IPS-11a (cell line): ENCODE measurements around the gene SLC13A5.
"Not testable (repeated sequence)": the region's sequence is repeated elsewhere in the genome, so short reads cannot be mapped to it uniquely, and the experiment has no call there.

Experiments used
- H3K4me3 ChIP-seq: one replicate; pipeline ENCODE4 v1.5.1; 2013; ENCODE audit warnings: low read depth, low read length, control low read depth

Gene SLC13A5

GRCh38 chr17:6711081-6711674 is 2.0 kb downstream of the SLC13A5 start:
- H3K4me3 ChIP-seq = no peak overlapping the region

GRCh38 chr17:6710317-6710716 is 2.9 kb downstream of the SLC13A5 start:
- H3K4me3 ChIP-seq = no peak overlapping the region

DNA sequence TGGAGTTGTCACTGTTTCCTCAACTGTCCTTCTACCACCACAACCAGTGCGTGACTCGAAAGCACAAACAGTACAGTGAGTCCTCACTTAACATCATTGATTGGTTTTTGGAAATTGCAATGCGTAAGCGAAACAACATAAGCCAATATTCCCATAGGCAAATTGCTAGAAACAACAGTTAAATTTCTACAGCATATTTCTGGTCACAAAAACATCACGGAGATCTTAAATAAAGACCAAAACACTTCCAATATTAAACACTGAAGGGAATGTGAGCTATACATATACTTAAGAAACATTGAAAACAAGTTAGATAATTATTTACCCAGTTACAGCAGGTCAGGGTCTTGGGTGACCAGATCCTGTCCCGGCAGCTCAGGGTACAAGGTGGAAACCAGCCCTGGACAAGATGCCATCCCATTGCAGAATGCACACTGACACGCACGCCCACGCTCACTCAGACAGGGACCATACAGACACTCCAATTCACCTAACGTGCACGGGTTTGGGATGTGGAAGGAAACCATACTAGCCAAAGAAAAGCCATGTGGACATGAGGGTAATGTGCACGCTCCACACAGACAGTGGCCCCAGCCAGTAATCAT is 4.7 kb downstream of the SLC13A5 start:
- no peak overlapping the region for H3K4me3 ChIP-seq

DNA sequence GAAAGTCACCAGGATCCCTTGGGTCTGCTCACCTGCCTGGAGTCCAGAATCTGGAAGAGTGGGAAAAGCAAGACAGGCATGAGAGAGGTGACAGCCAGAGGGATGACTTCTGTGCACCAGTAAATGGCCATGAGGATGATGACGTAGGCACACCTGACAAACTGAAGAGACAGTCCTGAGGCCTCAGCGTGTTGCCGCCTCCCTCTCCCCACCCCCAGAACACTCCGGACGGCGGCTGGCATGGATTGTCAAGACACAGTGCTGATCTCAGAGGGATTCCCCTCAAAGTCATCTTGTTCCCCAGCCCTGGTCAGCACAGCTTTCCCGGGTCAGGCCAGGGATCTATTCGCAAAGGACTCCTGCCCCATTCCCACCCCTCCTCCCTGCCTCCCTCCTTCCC is 6.2 kb downstream of the SLC13A5 start:
- no peak overlapping the region for H3K4me3 ChIP-seq

DNA sequence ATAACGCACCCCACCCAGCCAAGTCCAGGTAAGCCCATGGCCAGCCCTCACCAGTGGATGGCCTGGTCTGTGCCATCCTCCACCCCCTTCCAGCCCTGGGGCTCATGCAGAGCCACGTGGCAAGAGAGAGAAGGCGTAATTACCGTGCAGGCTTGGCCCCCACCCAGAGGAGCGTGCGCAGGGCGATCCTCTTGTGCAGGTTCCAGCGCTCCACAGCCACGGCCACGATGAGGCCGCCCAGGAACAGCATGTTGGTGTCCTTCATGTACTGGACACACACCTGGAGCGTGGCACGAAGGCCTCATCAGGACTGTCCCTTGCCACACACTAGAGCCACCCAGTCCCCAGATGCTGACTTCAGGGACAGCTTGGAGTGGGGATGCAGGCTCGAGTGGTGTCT is 6.7 kb downstream of the SLC13A5 start:
- no peak overlapping the region for H3K4me3 ChIP-seq

DNA sequence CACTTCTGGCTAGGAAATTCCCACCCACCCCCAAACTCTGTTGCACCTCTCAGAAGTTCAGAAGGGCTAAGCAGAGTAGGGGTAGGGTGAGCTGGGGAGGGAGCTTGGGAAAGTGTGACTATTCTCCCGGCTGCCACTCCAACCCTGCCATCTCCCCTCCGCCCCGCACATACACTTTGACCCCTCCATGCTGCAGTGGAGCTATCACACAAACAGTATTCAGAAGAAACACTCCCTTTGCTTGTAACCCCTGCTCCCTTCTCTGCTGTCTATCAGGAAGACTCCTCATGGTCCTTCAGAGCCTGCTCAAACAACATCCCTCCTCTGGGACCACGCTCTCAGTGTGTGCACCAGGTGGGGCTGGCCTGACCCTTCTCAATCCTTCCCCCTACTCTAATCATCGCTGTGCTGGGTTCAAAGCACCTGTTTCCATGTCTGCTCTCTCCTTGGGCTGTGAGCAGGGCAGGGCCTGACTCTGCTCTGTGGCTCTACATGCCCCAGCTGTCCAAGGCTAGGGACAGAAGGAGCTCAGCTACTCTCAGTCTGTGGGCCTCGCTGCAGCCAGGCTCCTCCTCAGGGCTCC is 8.6 kb downstream of the SLC13A5 start:
- no peak overlapping the region for H3K4me3 ChIP-seq

DNA sequence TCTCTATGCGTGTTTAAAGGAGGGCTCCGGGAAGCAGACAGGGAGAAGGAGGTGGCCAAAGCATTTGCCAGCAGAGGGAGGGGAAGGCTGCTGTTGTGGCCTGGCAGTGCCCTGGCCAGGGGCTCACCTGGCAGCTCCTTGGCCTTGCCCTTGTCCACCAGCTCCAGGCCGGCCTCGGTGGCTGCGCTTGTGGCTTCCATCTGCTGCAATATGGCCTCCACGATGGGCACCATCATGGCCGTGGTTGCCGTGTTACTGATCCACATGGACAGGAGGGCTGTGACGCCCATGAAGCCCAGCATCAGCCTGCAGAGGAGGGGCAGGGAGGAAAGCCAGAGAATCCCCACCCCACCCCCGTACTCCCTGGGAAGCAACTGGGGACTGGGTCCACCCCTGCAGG is 9.4 kb downstream of the SLC13A5 start:
- H3K4me3 ChIP-seq = no peak overlapping the region

DNA sequence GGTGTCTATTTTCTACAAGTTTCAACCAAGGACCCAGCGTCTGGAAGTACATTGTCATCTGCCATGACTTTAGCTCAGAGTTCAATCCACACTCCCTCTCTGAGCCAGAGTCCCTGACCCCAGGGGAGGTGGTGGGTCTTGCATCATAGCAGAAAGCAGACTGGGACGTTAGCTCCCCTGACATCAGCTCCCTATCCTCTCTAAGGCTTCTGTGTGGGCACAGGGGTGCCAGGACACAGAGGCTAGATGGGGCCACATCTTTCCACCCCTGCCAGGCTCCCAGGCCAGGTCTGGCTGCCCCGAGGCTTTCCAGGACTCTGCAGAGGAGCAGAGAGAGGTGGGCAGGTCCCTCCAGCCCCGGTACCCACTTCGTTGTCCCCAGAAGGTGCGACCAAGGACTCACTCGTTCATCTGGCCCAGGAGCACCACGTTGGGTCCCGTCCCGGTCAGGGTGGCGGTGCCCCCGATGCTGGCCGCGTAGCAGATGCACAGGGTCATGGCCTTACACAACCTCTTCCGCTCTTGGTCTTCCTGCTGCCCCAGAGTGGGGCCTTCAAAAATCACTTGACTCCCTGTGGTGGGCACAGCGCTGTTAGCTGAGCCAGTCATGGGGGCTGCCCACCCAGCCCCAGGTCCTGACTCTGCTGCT is 10.5 kb downstream of the SLC13A5 start:
- no peak overlapping the region for H3K4me3 ChIP-seq

GRCh38 chr17:6701719-6702118 is 11.4 kb downstream of the SLC13A5 start:
- no peak overlapping the region for H3K4me3 ChIP-seq

- no peak overlapping the region for H3K4me3 ChIP-seq
Observed at GRCh38 chr17:6700948-6701307, 12.2 kb downstream of the SLC13A5 start.

- no peak overlapping the region for H3K4me3 ChIP-seq
Observed at GRCh38 chr17:6699997-6700947, 12.9 kb downstream of the SLC13A5 start.

GRCh38 chr17:6698004-6698403 is 15.2 kb downstream of the SLC13A5 start:
- no peak overlapping the region for H3K4me3 ChIP-seq

DNA sequence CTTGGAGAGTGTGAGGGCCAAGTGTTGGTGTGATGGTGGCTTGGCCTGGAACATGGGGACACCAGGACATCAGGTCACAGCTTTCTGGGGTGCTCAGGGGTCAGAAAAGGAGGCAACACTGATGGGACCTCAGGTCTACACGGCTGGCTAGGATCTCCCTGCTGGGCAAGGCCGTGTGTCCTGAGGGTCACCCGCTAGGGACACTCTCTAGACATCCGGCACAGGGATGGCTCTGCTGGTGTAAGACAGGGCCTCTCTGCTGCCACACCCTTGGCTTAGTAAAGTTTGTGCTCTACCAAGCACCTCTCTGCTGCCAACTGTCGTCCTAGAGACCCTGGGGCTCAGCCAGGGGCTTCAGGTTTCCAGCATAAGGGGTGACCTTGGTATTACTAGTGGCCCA is 16.3 kb downstream of the SLC13A5 start:
- H3K4me3 ChIP-seq = no peak overlapping the region

DNA sequence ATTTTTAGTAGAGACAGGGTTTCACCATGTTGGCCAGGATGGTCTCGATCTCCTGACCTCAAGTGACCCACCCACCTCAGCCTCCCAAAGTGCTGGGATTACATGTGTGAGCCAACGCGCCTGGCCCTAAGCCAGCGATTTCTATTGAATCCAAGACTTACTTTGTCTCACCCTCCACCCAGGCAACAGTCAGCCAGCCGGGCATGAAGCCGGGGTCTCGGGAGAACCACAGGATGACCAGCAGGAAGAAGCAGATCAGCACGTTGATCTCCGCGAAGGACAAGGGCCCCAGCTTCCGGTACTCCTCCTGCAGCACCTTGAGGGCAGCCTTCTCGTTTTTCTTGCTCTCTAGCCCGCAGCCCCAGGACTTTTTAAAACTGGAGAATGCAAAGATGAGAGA is 17.6 kb downstream of the SLC13A5 start:
- no peak overlapping the region for H3K4me3 ChIP-seq

- no peak overlapping the region for H3K4me3 ChIP-seq
Observed at GRCh38 chr17:6695051-6695450, 18.1 kb downstream of the SLC13A5 start.

DNA sequence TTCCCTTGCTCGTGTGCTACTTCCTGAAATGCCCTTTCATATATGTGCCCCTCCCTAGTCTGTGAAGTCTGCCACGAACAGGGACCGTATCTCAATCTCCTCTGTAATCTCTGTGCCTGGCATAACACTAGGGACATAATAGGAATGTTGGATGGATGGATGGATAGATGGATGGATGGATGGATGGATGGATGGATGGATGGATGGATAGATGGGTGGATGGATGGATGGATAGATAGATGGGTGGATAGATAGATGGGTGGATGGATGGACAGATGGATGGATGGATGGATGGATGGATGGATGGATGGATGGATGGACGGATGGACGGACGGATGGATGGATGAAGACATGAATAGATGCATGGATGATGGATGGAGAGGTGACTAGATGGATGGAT is 21.2 kb downstream of the SLC13A5 start:
- H3K4me3 ChIP-seq = not testable (repeated sequence)

DNA sequence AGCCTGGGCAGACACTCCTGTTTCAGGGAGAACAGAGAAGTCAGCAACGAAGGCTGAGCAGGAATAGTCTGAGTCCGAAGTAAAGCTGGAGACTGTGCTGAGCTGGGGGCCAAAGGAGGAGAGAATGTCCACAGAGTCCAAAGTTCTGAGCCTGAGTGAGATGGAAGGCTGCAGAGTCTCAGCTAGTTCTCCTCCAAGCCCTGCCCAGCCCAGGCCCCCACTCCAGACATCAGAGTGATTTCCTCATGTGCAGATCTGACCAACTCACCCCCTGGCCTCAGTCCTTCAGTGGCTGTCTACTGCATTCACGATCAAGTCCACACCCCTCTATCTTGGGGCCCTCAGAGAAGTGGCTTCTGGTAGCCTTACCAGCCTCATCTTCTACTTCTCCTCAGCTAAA is 21.6 kb downstream of the SLC13A5 start:
- H3K4me3 ChIP-seq = no peak overlapping the region

- H3K4me3 ChIP-seq = no peak overlapping the region
Observed at GRCh38 chr17:6690641-6691040, 22.5 kb downstream of the SLC13A5 start.

DNA sequence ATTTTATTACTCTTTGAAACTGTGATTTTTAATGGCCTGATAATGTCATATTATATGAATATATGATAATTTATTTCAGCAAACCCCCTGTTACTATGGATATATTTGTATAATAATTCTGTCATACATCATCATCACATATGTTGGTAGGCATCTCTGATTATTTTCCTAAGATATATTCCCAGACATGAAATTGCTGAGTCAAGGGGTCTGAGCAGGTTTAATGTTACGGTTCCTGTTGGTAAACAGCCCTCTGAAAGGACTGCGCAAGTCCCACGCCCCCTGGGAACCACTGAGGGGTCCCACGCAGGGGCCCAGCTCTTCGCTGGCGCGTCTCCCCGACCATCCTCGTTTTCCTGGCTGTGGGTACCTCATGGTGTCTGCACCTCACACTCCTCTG is 24.2 kb downstream of the SLC13A5 start:
- H3K4me3 ChIP-seq = no peak overlapping the region

GRCh38 chr17:6686026-6686425 is 27.1 kb downstream of the SLC13A5 start:
- no peak overlapping the region for H3K4me3 ChIP-seq
